NCI-H2171 treated with DMSO at 0.1 percent for 48 hours (cell line): ENCODE data around the gene EVC2.

ENCODE experiments used
- DNase-seq: peaks from one replicate; lab custom pipeline; 2025; lab: John Stamatoyannopoulos, UW

Gene EVC2

DNA sequence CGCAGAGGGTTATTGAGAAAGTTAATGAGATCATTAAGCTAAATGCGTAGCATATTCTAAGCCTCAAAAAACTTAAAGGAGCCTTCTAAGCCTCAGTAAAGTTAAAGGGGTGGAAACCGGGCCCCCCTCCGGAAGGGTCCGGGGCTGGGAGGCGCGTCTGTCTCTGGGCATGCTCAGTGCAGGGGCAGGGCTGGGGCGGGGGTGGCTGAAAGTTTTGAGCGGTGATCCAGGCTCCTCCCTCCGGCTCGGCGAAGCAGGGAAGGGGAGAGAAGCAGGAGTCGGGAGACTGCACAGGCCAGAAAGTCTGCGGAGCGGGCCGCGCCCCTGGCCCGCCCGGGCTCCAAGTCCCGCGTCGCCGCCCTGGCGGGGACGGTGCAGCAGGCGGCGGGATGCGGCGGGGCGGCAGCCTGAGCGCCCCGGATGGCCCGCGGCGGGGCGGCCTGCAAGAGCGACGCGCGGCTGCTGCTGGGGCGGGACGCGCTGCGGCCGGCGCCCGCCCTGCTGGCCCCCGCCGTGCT lies 2.7 kb upstream of the EVC2 start, which contains the start of gene EVC:
Gene EVC, plus strand, starts transcription at position 241 of the 518 bp plus-strand sequence. Its CDS starts 180 bp downstream, at position 421.
- DNase-seq = peak; percentile 36

DNA sequence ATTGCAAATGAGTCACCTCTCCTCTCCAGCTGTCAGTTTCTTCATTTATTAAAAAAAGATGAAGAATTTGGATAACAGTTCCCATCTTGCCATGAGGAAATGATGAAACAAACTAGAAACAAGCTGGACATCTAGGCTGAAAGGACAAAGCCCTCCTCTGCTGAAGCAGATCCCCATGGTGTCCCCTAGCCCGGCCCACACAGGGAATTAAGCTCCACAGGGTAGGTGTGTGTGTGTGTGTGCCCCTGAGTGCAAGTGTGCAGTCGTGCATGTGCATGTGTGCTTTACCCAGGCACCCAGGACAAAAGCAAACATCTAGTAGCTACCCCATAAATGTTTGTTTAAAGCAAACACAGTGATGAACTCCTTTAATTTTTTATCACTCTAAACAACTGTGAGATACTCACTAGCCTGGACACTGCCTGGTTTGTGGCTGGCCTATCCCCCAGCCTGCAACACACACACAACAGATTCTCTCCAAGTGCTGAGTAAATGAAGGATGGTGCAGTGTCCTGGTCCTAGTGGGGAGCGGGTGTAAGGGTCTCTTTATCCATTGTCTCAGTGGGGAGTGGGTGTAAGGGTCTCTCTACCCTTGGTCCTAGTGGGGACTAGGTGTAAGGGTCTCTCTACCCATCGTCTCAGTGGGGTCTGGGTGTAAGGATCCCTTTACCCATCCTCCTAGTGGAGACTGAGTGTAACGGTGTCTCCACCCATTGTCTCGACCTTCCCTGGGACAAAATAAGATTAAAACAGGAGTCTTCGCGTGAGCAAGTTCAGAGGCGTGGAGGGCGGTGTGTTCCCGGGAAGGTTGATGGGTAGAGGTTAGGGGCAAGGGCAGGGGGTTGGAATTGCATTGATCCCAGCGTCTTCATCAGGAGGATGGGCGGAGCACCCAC lies 2.0 kb upstream of the EVC2 start:
- DNase-seq = peak; percentile 9

DNA sequence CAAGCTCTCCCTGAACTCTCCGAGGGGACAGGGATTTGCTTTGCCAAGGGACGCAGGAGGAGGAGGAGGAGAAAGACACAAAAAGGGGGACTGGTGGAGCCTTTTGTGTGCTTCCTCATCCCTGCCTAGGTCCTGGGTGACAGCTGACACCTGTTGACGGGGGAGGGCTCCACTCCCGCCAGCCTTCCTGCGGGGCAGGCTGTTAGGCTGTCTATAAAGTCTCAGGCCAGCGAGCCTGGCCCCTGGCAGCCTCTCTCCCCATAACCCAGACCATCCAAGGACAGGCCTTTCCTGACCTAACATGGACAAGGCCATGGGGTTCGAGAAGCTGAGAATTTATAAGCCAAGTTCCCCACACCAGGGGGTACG lies 832 bp upstream of the EVC2 start:
- DNase-seq = no peak

DNA sequence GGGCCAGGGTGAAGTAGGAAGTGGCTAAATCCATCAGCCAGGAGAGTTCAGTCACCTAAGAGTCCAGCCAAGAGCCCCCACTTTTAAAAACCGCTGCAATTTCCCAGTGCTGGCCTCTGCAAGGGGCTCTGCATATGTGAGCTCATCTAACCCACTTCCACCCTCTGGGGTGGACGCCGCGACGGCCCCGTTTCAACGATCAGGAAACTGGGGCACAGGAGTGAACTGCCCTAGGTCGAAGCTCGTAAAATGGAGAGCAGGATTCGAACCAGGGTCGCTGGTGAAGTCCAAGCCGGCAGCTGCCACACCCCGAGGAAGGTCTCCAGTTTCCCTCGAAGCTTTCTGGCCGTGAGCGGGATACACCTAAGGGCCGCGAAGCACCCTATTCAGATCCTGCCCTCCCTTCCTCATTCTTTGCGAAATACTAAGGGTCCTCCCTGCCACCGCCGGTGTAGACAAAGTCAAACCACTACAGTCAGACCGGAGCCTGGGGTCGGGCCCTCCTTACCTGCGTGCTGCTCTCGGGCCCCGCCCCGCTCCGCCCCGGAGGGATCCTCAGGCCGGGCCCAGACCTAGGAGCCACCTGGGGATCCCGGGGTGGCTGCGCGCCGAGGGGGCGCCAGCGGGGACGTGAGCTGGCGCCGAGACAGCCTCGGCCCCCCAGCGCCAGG lies 446 bp downstream of the EVC2 start:
- DNase-seq = no peak

DNA sequence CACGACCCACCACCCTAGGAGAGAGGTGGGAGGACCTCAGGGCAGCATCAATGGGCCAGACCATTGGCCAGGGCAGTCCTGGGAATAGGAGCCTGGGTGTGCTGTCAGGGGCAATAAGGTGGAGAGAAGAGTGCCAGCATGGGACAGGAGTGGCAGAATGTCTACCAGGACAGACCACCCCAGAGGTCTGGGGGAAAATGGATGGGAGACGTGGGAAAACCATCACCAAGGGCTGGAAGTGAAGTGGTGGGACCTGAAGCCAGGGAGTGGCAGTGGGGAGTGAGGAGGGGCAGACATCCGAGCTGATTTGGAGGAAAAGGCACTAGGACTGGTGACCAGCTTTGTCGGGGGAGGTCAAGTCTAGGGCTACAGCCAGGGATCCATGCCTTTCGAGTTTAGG lies 993 bp downstream of the EVC2 start:
- DNase-seq = no peak

DNA sequence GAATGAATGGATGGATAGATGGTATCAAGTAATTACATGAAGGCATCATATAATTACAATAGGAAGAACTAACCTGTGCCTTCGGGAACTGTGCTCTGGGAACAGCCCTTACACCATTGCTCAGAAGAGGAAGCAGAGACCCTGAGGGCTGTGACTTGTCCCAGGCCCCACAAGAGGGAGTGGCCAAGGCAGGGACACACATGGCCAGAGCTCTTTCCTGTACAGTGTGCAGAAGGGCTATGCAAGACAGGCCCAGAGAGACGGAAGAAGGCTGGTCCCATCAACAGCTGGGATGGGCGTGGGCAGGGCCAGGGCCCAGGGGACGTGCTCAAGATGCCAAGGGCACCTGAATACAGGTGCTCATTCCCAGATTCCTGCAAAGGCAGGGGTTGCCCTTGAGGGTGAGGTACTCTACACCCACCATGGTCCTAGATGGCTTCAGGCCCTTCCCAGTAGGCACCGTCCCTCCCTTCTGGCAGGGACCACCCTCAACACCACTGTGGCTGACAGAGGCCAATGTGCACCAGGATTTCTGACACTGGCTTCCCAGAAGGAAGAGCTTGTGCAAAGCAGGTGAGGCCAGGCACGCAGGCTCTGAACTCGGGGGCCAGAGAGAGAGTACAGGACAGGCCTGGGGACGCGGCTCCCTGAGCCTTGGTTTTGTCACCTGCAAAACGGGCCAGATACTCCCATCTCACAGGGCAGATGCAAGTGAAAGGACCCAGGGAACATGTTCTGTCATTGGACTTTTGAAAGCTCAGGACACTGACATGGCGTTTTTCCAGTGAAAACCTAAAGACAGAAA lies 1.7 kb downstream of the EVC2 start:
- no peak for DNase-seq

DNA sequence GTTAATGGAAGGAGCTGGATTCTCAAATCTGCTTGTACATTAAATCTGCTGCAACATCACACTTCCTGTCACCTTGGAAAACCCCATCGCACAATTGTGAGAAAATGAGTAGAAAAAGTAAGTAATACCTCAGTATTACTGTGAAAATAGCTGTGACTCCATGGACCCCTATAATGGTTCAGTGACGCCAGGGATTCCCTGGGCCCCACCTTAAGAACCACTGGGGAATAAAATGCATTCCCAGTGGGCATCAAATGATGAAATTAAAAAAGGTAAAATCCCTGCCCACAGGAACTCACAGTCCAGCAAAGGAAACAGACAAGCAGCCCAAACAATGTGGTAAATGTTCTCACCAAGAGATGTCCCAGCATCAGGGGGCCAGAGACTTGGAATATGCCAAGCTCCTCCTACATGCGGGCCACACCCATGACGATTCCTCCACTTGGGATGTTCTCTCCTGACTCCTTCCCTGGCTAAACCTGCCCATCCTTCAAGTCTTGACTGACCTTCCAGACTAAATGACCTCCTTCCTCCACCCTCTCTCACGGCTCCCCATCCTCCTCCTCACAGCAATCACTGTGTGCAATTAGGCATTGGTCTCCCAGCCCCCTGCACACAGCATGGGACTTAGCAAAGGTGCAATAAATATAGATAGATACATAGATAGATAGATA lies 2.6 kb downstream of the EVC2 start:
- no peak for DNase-seq

DNA sequence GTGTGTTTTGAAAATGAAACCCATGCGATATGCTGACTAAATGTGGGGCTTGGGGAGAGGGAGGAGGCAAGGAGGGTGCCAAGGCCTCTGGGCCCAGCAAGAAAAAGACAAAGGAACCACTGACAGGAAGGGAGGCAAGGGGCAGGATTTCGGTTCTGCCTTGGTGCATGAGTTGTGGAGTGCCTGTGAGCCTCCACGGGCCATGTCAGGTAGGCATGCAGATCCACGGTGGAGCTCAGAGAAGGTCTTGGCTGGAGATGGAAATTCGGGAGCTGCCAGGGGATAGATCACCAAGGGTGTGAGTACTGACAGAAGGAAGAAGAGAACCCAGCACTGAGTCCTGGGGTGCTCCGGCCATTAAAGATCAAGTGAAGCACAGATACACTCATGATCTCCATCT lies 4.1 kb downstream of the EVC2 start:
- DNase-seq = no peak

DNA sequence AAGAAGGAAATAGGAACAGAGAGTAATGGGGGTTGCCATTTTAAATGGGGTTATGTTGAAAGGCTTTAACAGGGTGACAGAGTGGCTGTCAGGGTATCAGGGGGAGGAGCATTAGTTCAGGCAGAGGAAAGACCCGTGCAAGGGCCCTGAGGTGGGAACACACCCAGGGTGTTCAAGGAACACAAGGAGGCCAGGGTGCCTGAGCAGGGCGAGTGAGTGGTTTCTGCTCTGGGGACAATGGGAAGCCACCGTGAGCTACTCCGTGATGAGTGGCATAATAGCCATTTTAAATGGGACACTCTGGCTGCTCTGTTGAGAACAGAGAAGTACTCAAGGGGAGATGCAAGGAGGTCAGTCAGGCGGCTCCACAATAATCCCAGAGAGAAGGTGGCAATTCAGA lies 4.5 kb downstream of the EVC2 start:
- no peak for DNase-seq

DNA sequence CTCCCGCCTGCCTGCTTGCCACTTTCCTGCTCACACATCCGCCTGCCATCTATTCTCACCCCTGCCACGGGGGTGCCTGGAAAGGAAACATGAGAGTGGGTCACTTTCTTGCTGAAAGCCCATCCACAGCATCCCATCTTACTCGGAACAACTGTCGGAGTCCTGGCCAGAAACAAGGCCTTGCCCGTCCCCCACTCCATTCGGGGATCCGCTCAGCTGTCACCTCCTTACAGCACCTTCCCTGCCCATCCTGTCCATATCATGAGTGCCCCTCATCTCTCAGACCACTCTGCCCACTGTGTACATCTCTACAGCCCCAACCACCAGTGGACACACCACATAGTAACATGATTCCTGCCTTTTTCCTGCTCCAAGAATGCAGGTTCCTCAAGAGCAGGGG lies 6.4 kb downstream of the EVC2 start:
- no peak for DNase-seq

DNA sequence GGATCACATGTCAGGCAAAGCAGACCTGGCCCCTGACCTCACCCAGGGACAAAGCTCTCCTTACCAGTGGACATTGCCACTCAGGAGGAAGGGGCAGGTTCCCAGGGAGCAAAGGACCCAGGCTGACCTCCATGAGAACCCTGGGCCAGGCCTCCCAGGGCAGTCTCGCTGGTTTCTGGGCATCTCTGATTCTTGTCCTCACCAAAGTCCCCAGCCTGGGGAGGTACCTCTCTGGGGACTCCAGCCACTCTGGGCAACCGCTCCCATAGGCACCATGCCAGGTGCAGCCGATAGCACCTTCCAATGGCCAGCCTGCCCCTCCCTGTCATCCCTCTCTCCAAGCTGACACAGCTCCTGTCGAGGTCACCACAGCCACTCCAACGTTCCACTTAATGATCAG lies 7.9 kb downstream of the EVC2 start:
- no peak for DNase-seq

DNA sequence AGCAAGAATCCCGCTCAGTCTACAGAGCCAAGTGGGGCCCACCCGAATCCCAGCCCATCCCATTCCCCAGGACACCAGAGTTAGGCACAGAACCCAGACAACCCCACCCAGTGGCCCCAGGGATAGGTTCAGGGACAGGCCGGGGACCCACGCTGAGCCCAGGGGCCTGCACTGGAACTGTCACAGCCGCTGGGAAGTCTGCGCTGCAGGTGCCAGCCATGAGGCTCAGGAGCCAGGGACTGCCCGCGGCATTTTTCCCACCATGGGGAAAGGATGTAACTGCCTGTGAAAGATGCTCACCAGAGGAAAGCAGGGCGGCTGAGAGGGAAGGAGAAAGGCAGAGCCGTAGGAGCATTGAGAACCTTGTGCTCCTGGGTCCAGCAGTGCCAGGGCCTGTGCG lies 12.0 kb downstream of the EVC2 start:
- no peak for DNase-seq

DNA sequence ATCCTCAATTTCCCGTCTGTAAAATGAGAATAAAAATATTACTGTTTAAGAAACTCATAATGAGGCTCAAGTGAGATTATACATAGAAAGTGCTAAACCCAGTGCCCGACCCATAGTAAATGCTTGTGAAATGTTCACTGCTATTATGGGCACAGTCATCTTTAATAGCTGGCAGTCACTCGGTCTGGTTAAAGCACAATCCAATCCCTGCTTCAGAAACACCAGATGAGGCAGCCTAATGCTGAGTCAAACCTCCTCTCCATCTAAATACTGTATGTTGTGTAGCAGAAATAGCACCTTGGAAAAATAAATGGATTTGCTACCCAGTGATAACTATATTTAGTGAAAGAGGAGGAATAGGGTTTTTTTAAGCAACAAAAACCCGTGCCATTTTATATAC lies 14.5 kb downstream of the EVC2 start:
- no peak for DNase-seq

DNA sequence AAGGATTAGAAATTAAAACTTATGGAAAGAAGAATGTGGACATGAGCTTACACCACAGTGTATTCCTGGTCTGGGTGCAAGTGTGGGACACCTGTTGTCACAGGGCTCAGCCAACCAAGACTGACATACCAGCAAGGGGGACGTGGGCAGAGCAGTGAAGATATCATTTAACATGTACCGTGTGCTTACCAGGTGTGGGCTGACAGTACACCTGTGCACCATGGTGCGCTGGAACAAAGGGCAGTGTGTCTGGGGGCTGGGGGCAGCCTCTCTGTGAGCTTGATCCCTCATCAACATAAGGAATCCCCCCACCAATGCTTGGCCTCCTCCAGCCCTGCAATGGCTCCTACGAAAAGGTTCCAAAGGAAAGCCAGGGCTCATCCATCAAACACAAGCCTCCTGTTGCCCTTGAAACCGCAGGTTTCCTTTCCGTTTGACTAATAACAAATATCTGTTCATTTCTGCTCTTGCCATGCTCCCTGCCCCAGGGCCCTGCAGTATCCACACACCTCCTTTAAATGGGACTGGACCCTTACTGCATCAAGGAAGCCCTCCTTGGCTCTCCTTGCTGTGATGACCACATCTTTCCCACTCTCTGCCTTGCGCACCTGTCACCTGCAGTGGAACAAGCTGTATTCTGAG lies 16.7 kb downstream of the EVC2 start:
- no peak for DNase-seq

DNA sequence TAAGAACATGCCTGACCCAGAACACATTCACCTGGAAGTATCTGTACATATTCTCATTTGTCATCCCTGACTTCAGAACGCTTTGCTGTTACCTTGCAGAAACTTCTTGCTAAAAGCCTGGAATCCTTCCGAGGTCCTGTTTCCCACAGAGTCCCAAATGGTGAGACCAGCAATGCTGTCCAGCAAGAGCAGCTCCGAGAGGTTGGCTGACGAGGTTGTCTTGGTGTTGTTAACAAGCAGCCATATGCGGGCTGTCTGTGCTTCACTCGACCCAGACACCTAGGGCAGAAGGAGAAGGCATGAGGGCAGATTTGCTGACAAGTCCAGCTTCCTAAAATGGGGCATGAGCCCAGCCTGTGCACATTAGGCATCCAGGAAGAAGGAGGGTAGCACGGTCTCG lies 19.3 kb downstream of the EVC2 start:
- DNase-seq = no peak

DNA sequence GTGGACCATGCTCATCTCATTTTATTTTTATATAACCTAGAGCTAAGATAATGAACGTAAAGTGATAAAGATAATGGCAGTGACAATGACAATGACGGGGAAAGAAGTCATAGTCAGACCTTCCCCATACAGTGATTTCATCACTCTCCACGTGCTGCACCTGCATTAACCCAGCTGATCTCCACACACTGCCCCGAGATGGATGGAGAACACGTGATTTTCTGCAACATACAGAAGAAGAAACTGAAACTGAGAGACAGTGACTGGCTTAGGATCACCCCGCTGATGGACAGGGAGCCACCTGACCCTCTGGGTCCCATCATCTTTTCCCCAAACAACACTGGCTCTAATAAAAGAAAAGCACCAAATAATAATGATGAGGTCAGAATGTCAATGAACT lies 22.0 kb downstream of the EVC2 start:
- DNase-seq = no peak

DNA sequence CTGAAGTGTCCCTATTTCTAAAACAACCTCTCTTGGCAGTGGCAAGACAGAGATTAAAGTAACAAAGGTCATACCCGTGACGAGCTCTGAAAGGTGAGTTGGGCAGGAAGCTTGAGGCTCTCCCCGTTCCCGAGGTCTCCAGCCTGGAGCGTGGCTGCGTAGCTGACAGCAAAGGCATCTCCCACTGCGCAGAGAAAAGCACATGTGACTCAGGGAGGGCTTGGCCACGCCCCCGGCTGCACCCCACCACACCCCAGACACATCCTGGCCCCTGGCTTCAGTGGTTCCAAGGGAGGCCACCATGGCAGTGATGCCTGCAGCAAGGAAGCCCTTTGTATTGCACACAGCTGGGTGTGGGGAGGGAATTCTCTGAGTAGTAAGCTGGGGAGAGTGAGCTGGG lies 23.1 kb downstream of the EVC2 start:
- no peak for DNase-seq

DNA sequence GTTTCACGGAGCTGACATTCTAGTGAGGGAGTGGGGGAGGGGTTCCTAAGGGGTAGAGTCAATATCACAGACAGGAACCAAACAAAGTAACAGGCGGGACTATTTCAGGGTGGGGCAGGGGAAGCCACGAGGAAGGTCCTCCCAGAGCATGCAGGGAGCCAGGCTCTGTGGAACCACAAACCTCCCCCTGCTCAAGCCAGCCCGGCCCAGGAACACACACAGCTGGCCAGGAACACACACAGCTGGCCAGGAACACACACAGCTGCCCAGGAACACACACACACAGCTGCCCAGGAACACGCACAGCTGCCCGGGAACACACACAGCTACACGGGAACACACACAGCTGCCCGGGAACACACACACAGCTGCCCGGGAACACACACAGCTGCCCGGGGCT lies 24.8 kb downstream of the EVC2 start:
- DNase-seq = no peak

DNA sequence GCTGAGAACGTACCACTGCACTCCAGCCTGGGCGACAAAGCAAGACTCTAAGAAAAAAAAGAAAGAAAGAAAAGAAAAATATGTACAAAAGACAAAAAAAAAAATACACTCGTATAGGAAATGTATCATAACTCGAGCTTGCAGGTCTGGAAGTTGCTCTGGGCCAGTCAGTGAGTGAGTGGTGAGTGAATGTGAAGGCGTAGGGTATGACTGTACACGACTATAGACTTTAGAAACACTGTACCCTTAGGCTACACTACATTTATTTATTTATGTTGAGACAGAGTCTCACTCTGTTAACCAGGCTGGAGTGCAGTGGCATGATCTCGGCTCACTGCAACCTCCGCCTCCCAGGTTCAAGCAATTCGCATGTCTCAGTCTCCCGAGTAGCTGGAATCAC lies 29.4 kb downstream of the EVC2 start:
- DNase-seq = no peak

DNA sequence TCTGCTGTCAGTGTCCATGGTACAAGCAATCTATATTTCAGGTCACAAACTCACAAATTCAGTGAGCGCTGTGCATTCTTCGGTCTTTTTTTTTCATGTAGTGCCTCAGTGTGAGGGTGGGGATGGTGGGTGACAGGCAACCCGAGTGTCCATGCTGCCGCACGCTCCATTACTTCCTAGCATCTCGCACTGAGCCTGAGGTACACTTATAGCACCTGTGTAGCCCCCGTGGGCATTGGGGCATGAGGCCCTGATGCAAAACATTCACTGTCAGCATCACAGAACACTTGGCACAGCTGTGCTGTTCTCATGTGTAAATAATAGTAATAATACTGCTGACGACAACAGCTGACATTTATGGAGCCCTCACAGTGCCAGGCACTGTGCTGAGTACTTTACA lies 31.6 kb downstream of the EVC2 start:
- DNase-seq = no peak

DNA sequence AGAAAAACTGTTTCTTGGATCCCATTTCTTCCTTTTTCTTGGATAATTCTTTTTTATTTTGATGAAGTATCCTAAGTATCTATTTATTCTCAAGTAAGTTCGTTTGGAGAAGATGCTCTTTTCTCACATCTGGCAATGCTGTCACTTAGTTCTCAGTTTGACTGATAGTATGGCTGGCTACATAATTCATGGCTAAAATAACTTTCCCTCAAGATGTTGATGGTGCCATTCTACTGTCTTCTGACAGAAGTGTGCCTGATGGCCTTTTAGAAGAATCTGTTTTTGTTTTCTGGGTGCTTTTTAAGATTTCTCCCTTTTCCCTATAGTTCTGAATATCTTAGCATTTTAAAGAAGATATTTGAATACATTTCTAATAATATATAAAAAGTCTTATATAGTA lies 41.6 kb downstream of the EVC2 start:
- DNase-seq = no peak

DNA sequence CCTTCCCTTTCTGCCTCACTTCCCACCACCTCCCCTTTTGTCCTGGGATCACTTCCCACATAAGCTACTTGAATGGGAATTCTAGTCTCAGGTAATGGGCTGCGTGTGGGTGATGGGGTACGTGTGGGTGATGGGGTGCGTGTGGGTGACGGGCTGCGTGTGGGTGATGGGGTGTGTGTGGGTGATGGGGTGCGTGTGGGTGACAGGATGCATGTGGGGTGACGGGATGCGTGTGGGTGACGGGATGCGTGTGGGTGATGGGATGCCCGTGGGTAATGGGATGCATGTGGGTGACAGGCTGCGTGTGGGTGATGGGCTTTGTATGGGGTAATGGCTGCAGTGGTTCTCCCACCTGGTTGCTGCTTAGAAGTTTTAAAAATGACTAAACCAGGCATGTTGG lies 43.6 kb downstream of the EVC2 start:
- DNase-seq = no peak
